ENCODE results near the gene VAMP2.
A peak's percentile ranks its signal among the peaks of the same experiment; 100 is the strongest.

Gene VAMP2

DNA sequence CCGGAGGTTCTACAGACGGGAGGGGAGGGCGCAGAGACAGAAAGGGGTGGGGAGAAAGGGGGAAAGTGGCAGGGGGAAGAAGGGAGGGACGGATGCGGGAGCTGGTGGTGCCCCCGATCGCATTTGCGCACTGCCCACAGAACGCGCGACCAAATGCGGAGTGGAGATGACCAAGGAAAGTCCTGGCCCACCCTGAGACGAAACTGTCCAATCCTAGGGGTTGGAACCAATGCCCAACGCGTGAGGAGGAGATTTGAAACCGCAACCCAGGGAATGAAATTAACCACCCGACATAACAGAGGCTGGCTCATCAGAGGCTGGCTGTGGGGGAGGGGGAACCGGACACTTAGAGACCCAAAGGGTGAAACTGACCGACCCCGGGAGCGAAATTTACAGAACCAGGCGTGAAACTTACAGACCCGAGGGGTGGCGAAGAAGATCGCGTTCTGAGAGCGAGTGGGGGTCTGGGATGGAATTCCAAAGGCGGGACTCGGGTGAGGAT is 40.3 kb downstream of the VAMP2 start:
- H3K27ac ChIP-seq = peak overlapping the region; percentile 91
- no peak for TF ChIP-seq ZFX (IDR thresholded peaks at IDR 0.05; ENCODE audit: borderline replicate concordance)
- TF ChIP-seq, protein P1, sequence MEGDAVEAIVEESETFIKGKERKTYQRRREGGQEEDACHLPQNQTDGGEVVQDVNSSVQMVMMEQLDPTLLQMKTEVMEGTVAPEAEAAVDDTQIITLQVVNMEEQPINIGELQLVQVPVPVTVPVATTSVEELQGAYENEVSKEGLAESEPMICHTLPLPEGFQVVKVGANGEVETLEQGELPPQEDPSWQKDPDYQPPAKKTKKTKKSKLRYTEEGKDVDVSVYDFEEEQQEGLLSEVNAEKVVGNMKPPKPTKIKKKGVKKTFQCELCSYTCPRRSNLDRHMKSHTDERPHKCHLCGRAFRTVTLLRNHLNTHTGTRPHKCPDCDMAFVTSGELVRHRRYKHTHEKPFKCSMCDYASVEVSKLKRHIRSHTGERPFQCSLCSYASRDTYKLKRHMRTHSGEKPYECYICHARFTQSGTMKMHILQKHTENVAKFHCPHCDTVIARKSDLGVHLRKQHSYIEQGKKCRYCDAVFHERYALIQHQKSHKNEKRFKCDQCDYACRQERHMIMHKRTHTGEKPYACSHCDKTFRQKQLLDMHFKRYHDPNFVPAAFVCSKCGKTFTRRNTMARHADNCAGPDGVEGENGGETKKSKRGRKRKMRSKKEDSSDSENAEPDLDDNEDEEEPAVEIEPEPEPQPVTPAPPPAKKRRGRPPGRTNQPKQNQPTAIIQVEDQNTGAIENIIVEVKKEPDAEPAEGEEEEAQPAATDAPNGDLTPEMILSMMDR (IDR thresholded peaks at IDR 0.05) = no peak

DNA sequence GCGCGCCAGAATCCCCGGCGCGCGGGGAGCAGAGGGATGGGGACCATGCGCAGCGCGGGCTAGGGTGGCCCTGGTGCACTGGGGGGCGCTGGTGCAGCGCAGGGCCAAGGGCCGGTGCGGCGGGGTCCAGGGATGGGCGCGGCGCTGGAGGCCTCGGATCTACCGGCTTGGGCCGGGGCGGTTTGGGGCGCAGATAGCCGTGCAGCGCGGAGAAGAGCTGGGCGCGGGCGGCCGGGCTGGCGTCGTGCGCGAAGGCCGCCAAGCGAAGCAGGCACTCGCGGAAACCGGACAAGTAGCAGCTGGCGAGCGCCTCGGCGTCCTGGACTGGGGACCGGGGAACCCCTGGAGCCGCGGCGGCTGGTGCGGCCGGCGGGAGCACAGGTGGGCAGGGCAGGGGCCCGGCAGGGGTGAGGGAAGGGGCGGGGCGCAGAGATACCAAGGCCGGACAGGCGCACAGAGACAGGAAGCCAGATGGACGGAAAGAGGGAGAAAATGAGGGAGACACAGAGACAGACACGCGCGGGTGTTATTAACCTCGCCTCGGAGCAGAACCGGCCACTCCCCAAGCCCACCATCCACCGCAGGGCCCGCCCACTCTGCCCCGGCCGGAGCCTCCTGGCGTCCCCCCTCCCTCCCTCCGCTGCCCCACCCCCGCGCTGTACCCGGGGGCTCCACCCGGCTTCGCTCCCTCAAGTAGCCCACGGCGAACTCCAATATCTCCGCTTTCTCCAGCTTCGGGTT is 40.9 kb downstream of the VAMP2 start:
- TF ChIP-seq ZFX (IDR thresholded peaks at IDR 0.05; ENCODE audit: borderline replicate concordance) = no peak
- TF ChIP-seq, protein P1 (IDR thresholded peaks at IDR 0.05) = peak; percentile 56
- peak overlapping the region; percentile 91 for H3K27ac ChIP-seq

- TF ChIP-seq, protein P1 (IDR thresholded peaks at IDR 0.05) = no peak
- TF ChIP-seq ZFX (IDR thresholded peaks at IDR 0.05; ENCODE audit: borderline replicate concordance) = no peak
- H3K27ac ChIP-seq = peak overlapping the region; percentile 91
Measured at GRCh38 chr17:8121407-8121680, 41.4 kb downstream of the VAMP2 start.

DNA sequence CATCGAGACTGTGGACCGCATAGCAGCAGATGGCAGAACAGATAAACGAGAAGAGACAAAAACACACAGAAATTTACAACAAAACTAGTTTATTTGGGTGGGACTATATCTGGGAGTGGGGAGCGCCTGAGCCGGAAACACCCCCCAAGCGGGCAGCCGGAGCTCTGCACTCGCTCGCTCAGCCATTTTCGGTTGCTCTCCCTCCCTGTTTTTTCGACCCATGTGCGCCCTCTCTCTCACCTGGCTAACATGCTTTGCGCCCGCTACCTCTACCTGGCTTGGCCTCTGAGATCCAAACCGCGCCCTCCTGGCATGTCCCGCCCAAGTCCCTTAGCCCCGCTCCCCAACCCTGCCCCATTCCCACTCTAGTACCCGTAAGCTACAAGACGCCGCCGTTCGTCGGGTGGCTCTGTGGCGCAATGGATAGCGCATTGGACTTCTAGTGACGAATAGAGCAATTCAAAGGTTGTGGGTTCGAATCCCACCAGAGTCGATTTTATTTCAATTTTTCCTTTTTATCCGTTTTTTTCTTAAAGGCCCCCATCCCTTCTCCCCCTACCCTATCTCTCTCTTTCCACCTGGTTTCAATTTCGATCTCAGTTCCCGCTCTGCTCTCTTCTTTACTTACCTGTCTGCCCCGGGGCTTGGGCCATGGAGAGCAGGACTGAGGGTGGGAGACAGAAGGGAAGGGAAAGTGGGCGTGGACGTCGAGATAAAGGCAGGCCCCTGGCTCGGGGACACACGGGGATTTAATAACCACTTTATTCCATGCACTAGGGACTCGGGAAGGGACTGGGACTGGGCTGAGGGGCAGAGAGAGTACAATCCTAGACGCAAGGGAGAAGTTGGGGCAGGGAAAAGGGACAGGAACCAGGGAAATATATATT is 42.0 kb downstream of the VAMP2 start:
- TF ChIP-seq, protein P1 (IDR thresholded peaks at IDR 0.05) = peak; percentile 35
- no peak for TF ChIP-seq ZFX (IDR thresholded peaks at IDR 0.05; ENCODE audit: borderline replicate concordance)
- peak overlapping the region; percentile 91 for H3K27ac ChIP-seq

DNA sequence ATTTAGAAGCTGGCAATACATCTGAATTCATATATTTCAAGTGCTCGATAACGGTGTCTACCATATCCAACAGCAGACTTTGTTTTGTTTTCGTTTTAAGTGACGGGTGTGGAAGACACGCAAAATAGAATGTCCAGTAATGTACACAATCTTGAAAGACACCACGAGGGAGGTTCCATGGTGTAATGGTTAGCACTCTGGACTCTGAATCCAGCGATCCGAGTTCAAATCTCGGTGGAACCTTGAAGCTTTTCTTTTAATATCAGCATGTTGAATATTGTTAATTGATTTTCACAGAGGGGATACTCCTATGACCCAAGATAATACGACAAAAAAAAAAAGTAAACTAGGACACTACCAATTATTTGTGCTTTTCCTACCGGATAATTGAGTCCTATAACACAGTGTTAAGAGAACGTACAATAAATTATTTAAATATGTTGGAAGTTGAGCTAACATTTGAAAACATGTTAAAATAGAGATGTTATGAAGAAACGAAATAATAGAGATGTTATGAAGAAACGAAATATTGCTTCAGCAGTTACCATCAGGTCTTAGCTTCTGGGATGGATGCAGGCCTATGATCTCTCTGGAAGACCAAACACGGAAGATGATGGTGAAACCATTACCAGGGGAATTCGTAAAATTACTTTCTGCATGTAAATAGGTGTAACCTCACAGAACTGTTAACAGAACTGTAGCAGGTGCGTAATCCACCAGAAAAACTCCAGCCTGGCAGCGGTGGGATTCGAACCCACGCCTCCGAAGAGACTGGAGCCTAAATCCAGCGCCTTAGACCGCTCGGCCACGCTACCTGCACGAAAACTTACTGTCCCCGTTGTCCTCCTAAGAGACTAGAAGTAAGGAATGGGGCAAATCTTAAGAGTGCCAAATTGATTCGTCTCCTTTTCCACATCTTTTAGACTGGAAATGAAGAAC is 42.9 kb downstream of the VAMP2 start:
- TF ChIP-seq, protein P1 (IDR thresholded peaks at IDR 0.05) = no peak
- no peak for TF ChIP-seq ZFX (IDR thresholded peaks at IDR 0.05; ENCODE audit: borderline replicate concordance)
- H3K27ac ChIP-seq = peak overlapping the region; percentile 91

DNA sequence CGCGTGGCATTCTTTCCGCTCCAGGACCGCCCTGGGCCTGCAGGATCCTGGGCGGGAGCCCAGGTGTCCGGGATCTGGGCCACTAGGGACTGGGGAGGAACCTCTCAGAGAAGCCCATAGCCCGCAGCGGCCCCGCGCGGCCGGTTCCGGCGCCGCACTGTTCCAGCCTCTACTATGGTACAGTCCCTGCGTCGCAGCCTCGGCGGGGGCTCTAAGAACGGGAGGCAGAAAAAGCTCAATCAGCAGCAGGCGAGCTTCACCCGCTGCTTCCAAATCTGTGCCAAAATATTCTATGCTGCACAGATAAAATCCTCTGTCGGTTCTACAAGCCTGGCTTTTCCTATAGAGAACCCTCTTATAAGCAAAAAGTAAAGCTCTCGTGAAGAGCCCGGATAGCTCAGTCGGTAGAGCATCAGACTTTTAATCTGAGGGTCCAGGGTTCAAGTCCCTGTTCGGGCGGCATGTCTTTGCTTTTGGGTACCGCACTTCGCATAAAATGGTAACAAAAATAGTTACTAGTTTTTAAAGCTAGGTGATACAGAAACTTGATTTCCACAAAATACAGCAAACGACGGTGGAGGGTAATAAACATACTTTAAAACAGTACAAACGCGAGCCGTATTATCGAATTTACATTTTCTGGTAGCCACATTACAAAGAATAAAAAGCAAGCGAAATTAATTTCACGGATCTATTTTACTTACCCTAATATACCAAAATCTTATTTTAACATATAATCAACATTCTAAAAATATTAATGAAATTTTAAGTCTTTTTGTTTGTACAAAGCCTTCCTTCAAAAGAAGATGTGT is 43.8 kb downstream of the VAMP2 start:
- peak overlapping the region; percentile 91 for H3K27ac ChIP-seq
- TF ChIP-seq ZFX (IDR thresholded peaks at IDR 0.05; ENCODE audit: borderline replicate concordance) = no peak
- TF ChIP-seq, protein P1 (IDR thresholded peaks at IDR 0.05) = peak; percentile 97

Data from 22Rv1 (cell line).